ENCODE results near the gene NR6A1. TPM values are rescaled to one million over a fixed set of nuclear protein-coding genes. Genes with fewer than 3 reads are reported as not detected.

NR6A1 gene
- total RNA-seq, 1 experiment from 2014 or later: 6.7 TPM

- DNase-seq: no peak
- H3K27me3 Mint-ChIP-seq (ENCODE audit: unreplicated experiment): no peaks in the 10 kb centered on the region
- H3K9me3 Mint-ChIP-seq (ENCODE audit: low read depth, unreplicated experiment): no peaks in the 10 kb centered on the region
- no peaks in the 10 kb centered on the region for H3K4me1 Mint-ChIP-seq (ENCODE audit: low read depth, unreplicated experiment)
- no TSS peak for BruUV-seq (replicated peaks)
- no peak for TF ChIP-seq CTCF (IDR thresholded peaks at IDR 0.05; ENCODE audit: unreplicated experiment)
- intact Hi-C loops (cut with micrococcal nuclease; ENCODE audit: unreplicated experiment): loop anchor here (10.0 kb wide), 1 partner anchor 304 kb away; the partner anchor contains the start of gene PSMB7
- H3K27ac Mint-ChIP-seq (ENCODE audit: unreplicated experiment): no peak overlapping the region
- CTCF ChIA-PET: no interaction called here
- no peaks in the 10 kb centered on the region for H3K36me3 Mint-ChIP-seq (ENCODE audit: insufficient read depth, unreplicated experiment)
- H3K4me3 Mint-ChIP-seq (ENCODE audit: low read depth, unreplicated experiment): no peak overlapping the region
Measured at GRCh38 chr9:124718928-124719327, 52.2 kb downstream of the NR6A1 start.

GRCh38 chr9:124717597-124717996 lies 53.5 kb downstream of the NR6A1 start:
- DNase-seq: no peak
- BruUV-seq (replicated peaks): no TSS peak
- TF ChIP-seq CTCF (IDR thresholded peaks at IDR 0.05; ENCODE audit: unreplicated experiment): no peak
- H3K4me3 Mint-ChIP-seq (ENCODE audit: low read depth, unreplicated experiment): no peak overlapping the region
- intact Hi-C loops (cut with micrococcal nuclease; ENCODE audit: unreplicated experiment): loop anchor here (10.0 kb wide), 1 partner anchor 303 kb away; the partner anchor contains the start of gene PSMB7
- no peak overlapping the region for H3K27ac Mint-ChIP-seq (ENCODE audit: unreplicated experiment)
- H3K27me3 Mint-ChIP-seq (ENCODE audit: unreplicated experiment): no peaks in the 10 kb centered on the region
- no peaks in the 10 kb centered on the region for H3K36me3 Mint-ChIP-seq (ENCODE audit: insufficient read depth, unreplicated experiment)
- CTCF ChIA-PET: no interaction called here
- no peaks in the 10 kb centered on the region for H3K4me1 Mint-ChIP-seq (ENCODE audit: low read depth, unreplicated experiment)
- no peaks in the 10 kb centered on the region for H3K9me3 Mint-ChIP-seq (ENCODE audit: low read depth, unreplicated experiment)

GRCh38 chr9:124716808-124717207 lies 54.3 kb downstream of the NR6A1 start:
- BruUV-seq (replicated peaks): no TSS peak
- intact Hi-C loops (cut with micrococcal nuclease; ENCODE audit: unreplicated experiment): loop anchor here (10.0 kb wide), 1 partner anchor 302 kb away; the partner anchor contains the start of gene PSMB7
- Mint-ChIP-seq H3K27me3 (ENCODE audit: unreplicated experiment) (no peaks in the 10 kb centered on the region), H3K4me1 (ENCODE audit: low read depth, unreplicated experiment) (peaks cover 6% of the 10 kb centered on the region), H3K4me3 (ENCODE audit: low read depth, unreplicated experiment) (no peak overlapping the region), H3K27ac (ENCODE audit: unreplicated experiment) (no peak overlapping the region), H3K36me3 (ENCODE audit: insufficient read depth, unreplicated experiment) (no peaks in the 10 kb centered on the region), H3K9me3 (ENCODE audit: low read depth, unreplicated experiment) (no peaks in the 10 kb centered on the region)
- CTCF ChIA-PET: no interaction called here
- no peak for DNase-seq
- TF ChIP-seq CTCF (IDR thresholded peaks at IDR 0.05; ENCODE audit: unreplicated experiment): no peak

GRCh38 chr9:124710766-124711165 lies 60.3 kb downstream of the NR6A1 start:
- DNase-seq: no peak
- H3K4me1 Mint-ChIP-seq (ENCODE audit: low read depth, unreplicated experiment): peaks cover 44% of the 10 kb centered on the region
- H3K27me3 Mint-ChIP-seq (ENCODE audit: unreplicated experiment): no peaks in the 10 kb centered on the region
- H3K36me3 Mint-ChIP-seq (ENCODE audit: insufficient read depth, unreplicated experiment): peaks cover 16% of the 10 kb centered on the region
- no peak overlapping the region for H3K4me3 Mint-ChIP-seq (ENCODE audit: low read depth, unreplicated experiment)
- intact Hi-C loops (cut with micrococcal nuclease; ENCODE audit: unreplicated experiment): loop anchor here (10.0 kb wide), 1 partner anchor 296 kb away; the partner anchor contains the start of gene PSMB7
- no peak overlapping the region for H3K27ac Mint-ChIP-seq (ENCODE audit: unreplicated experiment)
- CTCF ChIA-PET: interaction anchor here (0.6 to 2.7 kb wide), 2 partner anchors 93 to 159 kb away, joined by 4 to 33 read pairs; no protein-coding TSS in a partner anchor
- no peaks in the 10 kb centered on the region for H3K9me3 Mint-ChIP-seq (ENCODE audit: low read depth, unreplicated experiment)
- TF ChIP-seq CTCF (IDR thresholded peaks at IDR 0.05; ENCODE audit: unreplicated experiment): no peak
- no TSS peak for BruUV-seq (replicated peaks)

Data from Calu3 (cell line).